ENCODE results near the gene GLI3.

GRCh38 chr7:41964183-41964753 lies 272.7 kb downstream of the GLI3 start:
- TF ChIP-seq CTCF (IDR thresholded peaks at IDR 0.05; ENCODE audit: low read length) (no peak), EZH2 (optimal IDR thresholded peaks at IDR 0.05; ENCODE audit: low read depth, low read length) (no peak), EZH2phosphoT487 (IDR thresholded peaks at IDR 0.05; ENCODE audit: low read length) (no peak)
